GM21723 (cell line): ENCODE data around the gene HVCN1.
"Not testable (repeated sequence)": the region's sequence is repeated elsewhere in the genome, so short reads cannot be mapped to it uniquely, and the experiment has no call there.

Source experiments
- ATAC-seq: cut with Tn5 transposase; IDR thresholded peaks from one replicate; pipeline ENCODE4 v1.9.1; 2021; ENCODE audit warnings: mild to moderate bottlenecking, moderate library complexity; ENCODE audit not compliant: unreplicated experiment

Gene HVCN1, protein sequence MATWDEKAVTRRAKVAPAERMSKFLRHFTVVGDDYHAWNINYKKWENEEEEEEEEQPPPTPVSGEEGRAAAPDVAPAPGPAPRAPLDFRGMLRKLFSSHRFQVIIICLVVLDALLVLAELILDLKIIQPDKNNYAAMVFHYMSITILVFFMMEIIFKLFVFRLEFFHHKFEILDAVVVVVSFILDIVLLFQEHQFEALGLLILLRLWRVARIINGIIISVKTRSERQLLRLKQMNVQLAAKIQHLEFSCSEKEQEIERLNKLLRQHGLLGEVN

DNA sequence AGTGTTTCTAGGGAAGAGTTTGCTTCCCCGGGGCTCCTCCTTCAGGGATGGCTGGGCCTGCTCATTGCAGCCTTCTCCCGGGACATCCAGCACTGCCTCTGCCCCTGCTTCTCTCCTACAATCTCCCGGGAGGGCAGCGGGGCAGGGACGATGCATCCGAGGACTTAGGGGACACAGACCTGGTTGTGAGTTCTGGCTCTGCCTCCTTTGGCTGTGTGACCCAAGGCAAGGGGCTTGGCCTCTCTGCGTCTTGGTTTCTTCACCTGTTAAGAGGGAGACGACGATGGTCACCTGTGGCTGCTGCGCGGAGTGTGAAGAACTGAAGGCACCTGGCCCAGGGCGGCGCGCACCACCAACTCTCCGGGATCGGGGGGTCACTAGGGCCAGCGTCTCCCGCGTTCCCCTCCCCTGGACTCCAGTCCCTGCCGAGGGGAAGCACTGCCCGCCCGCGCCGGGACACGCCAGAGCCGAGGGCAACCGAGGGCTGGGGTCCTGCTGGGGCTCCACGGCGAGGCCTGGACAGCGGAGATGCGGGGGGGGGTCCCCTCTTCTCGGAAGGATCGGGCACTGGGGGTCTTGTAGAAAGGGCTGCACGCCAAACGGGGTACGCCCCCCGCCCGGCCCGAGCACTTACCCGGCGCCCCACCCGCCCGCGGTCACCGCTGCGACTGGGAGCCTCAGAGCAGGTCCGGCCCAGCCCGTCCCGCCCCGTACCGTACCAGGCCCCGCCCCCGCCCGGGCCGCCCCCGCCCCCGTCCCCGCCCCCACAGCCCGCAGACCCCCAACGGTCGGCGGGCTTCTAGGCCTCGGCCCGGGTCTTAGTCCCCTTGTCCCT lies at the start of gene HVCN1:
Gene HVCN1 (minus strand): TSS at position 670 of the 835 bp plus-strand sequence. CDS start 5,870 bp downstream, outside the sequence.
- ATAC-seq, result peak; percentile 28

DNA sequence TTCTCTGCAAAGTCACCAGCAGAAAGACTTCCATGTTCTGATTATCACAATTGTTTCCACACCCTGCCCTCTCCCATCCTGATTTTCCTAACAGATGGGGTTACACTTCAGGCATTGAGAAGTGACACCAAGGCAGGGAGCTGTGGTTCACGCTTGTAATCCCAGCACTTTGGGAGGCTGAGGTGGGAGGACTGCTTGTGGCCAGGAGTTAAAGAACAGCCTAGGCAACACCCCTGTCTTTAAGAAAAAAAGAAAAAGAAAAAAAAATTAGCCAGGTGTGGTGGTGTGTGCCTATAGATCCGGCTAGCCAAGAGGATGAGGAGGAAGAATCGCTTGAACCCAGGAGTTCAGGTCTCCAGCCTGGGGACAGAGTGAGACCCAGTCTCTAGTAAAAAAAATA lies 48.6 kb upstream of the HVCN1 start:
- no peak for ATAC-seq

DNA sequence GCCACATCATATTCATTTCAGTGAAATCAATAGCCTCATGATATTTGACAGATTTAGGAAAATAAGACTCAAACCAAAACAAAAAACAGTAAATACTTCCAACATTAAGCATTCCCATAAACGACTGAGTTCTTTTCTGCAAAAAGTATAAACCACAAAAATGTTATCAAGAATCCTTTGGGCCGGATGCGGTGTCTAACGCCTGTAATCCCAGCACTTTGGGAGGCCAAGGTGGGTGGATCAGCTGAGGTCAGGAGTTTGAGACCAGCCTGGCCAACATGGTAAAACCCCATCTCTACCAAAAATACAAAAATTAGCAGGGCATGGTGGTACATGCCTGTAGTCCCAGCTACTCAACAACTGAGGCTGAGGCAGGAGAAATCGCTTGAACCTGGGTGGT lies 48.1 kb upstream of the HVCN1 start:
- not testable (repeated sequence) for ATAC-seq

DNA sequence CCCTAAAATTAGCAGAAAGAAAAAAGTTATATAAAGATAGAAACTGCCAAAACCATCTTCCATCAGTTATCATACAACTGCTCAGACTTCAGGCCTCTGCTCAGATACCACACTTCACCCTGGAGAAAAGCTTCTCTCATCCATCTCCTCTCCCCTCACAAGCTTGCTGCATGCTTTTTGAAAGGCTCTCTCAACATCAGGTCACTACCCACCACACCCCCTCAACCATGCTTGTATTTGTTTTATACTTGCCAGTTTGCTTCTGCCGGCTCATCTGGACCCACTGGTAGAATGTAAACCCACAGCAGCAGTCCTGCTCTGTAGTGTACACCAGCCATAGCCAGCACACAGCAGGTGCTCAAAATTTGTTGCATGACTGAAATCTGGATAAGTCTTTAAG lies 45.0 kb upstream of the HVCN1 start:
- no peak for ATAC-seq

DNA sequence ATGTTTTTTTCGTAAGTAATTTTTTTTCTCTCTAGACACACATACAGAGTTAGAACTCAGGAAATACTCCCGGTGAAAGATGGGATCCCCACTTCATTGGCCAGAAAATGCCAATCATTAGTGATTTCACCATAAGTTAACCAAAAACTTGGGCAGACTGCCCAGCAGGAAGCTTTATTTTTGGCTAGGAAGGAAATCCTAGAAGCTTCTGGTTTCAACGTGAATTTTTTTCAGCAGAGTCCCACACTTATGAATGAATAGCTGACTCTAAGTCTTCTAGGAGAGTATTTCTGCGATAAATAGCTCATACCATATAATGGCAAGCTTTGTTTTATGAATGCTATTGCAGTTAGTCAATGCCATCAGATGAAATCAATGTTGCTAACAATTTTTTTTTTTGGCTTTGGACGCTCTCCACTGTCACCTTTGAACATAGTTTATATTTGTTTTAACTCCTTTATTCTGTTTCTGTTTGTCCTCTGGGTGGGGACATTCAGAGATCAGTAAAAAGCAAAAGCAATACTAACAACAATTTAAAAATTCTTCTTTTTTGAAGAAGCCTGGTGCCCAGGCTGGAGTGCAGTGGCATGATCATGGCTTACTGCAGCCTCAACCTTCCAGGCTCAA lies 44.3 kb upstream of the HVCN1 start:
- no peak for ATAC-seq

DNA sequence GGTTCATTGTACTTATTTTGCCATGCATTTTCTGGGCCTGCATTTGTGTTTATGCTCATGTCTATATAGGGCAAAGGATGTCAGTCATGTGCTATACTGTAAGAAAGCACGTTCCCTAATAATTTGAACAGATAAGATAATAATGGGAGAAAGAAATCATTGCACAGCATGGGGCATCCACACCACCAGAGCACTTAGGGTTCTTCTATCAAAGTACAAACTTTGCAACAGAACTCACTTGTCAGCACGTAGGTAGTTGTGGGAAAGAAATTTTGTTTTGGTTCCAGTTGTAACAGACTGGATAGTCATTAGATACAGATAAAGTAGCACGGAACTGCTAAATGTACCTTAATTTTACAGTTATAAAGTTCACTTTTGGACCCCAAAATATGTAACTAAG lies 43.7 kb upstream of the HVCN1 start:
- ATAC-seq, result no peak

DNA sequence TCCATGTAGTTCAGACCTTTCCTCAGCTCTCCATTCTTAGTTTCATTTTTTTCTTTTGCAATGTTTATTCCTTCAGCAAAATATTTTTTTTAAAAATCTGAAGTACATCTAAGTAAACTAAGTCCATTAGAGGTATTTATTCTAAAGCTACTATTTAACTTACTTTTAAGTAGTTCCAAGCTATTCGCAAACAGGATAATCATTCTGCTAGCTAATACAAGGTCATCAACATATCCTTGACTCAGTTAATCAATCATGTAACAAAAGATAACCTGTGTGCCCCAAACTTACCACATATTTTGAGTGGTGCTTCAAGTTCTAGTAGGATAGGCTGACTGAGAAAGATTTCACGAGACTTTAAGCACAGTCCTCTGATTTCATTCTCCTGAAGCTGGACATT lies 42.6 kb upstream of the HVCN1 start:
- no peak for ATAC-seq

DNA sequence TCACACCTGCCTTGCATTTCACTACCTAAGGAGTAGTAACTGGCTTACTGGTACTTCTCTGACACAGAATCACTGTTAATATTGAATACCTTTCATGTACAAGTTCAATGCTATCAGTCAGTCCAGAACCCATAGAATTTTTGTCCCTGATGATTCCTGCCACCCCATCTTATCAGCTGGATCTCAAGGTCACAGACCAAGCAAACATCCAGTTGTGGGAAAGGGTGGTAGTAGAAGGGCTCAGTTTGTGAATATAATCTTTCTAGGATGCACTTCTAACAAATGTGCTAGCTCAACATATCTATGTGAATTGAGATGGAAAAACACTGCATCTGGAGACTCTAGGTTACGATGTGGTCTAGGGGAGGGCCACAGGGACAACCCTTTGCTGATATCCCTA lies 39.7 kb upstream of the HVCN1 start:
- ATAC-seq, result no peak

DNA sequence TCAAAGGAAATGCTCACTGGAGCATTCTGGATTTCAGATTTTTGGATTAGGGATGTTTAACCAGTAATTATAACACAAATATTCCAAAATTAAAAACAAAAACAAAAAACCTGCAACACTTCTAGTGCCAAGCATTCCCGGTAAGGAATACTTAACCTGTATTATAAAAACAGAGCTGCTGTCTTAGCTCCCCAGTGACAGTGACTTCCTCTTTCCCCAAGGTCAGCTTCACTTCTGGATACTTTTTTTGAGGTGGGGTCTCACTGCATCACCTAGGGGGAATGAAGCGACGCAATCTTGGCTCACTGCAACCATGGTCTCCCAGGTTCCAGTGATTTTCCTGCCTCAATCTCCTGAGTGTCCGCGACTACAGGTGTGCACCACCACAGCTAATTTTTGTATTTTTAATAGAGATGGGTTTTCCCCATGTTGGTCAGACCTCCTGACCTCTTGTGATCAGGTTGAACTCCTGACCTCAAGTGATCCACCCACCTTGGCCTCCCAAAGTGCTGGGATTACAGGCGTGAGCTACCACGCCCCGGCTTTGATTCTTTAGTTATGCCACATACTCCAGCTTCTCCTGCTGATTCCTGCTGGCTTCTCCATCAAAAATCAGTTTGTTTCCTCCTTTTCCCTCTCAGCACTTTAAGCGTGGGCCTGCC lies 37.9 kb upstream of the HVCN1 start:
- ATAC-seq, result no peak

DNA sequence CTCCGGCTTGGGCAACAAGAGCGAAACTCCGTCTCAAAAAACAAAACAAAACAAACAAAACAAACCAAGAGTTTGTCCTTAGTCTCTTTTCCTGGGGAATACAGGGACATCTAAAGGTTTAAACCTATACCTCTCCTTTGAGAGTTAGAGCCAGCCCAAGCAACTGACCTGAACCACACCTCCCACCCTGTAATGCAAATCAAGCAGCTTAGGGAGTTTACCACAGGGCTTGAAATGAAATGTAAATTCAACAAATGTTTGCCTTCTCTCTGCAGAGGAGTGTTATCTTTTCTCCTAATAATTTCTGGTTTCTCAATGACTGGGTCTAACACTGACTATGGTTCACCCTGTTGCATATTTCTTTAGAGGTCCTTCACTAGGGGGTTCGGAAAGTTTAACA lies 37.1 kb upstream of the HVCN1 start:
- no peak for ATAC-seq

DNA sequence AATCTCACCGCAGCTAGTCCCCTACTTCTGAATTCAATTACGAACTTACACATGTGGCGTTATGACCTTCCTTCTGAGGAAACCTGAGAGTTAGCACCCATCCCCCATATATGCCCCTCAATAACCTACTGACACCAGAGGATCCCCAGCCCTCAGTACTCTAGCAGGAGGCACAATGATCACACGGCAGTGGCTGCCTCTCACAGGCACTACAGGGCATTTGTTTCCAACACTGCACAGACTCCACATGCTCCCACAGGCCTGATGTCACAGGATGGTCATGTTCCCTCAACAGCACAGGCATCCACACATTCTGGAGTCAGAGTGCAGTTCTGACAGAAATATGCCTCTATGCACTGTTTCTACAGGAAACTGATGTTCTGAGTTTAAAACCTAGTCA lies 36.4 kb upstream of the HVCN1 start:
- ATAC-seq, result no peak

DNA sequence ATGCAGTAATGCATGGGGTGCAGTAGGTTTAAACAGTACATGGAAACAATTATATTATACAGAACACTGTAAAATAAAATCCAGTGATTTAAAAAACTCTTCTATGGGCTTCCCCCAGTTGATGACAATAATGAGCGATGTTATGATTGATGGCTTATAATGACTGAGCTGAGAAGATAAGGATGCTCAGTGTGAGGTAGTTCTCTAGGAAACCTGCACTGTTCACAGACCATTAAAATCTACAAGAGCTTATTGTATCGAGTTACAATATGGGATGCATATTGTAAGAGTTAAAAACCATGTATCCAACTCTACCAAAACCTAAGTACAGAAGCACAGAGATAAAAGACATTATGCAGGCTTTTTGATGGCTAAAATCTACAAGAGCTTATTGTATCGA lies 34.0 kb upstream of the HVCN1 start:
- ATAC-seq, result not testable (repeated sequence)

DNA sequence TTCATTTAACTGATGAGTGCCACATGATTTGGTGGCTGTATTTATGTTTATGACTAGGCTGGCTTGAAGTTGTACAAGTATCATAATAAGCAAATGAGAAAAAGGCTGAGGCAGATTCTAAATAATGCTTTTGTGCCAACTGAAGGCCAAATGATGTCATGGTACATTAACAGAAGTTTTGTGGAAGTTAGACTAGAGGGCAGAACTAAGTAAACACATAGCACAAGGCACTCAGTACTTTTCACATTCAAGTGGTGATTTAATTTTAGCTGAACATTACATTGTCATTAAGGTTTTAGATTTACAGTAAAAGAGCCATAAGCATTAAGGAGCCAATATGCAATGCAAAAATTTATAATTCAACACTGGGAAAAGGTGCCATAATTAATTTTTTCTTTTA lies 32.7 kb upstream of the HVCN1 start:
- no peak for ATAC-seq

DNA sequence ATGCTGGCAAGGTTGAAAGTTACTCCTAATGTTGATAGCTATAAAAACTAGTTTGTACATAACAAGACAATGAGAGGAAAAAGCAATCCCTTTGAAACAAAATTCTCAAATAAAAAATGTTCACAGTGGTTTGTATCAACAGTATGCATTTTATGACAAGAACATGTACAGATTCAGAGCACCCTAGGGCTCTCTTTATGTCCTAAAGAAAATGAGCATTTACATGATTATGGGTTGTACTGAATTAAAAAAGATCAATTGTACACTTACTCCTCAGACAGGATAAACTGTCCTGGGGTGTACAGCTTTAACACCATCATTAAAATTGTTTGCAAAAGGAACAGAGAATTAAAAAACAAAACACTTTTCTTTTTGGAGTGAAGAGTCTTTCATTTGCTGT lies 31.6 kb upstream of the HVCN1 start:
- no peak for ATAC-seq

DNA sequence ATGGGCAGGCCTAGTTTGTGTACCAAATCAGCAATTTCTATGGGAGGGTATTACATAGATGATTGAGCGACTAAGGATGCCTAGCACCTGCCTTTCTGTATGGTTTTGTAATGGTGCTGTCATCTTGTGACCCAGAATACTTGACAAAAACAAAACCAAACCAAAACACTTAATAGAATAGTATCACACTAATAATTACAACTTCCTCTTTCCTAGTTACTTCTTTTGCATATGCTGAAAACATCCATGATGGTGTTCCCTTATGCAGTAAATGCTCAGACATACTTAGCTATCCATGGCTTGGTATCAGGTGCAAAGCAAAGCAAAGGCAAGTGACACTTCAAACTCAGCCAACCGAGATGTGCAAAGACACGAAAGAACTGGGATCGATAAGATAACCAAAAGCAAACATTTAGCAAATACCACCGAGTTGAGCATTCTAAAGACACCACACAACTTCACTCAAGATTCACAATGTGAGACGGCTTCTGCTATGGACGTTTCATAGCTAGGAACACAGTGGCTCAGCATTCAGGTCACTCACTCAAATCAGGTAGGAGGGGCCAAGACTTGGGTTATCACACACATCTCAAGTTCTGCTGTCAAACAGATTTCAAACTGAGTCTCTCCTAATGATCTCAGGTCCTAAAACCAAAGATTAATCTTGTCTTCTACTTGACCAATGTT lies 29.4 kb upstream of the HVCN1 start:
- no peak for ATAC-seq

DNA sequence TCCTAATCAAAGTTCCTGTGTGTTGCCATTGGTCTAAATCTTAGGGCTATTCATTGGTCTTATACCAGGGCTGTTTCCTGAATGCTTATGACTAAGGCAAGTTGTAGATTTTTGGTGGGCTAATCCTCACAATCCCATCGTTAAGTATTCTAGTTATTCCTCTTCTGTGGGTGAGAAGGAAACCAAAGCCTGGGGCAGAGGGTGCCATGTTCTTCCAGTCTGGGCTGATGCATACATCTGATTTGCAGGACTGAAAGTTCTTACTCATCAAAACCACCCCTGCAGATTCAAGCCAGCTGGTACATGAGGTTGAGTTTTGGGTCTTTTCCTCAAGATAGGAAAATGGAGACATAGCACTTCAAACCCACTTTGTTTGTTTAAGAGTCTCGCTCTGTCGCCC lies 28.1 kb upstream of the HVCN1 start:
- ATAC-seq, result no peak

DNA sequence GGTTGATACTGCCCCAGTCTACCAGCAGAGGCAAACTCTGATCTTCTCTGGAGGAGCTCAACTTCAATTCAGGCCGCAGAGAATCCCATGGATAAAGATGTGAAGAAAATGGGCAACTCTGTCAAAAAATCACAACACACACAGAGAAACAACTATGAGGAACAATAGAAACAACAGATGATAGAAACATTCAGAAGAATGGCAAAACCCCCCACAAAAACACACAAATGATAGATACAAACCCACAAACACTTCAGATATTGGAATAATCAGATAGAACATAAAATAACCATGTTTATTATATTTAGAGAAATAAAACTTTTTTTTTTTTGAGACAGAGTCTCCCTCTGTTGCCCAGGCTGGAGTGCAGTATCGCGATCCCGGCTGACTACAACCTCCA lies 20.0 kb upstream of the HVCN1 start:
- no peak for ATAC-seq

DNA sequence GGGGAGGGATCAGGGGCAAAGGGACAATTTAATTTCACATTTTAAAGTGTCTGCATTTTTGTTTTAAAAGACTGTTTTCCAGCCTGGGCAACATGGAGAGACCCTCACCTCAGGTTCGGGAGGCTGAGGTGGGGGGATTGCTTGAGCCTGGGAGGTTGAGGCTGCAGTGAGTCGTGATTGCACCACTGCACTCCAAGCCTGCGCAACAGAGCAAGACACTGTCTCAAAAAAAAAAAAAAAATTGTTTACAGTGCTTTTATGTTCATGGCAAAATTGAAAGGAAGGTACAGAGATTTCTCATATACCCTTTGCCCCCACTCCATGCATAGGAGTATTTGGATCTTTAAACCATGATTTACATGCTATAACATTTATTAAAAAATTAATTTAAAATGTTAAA lies 16.4 kb upstream of the HVCN1 start:
- no peak for ATAC-seq

DNA sequence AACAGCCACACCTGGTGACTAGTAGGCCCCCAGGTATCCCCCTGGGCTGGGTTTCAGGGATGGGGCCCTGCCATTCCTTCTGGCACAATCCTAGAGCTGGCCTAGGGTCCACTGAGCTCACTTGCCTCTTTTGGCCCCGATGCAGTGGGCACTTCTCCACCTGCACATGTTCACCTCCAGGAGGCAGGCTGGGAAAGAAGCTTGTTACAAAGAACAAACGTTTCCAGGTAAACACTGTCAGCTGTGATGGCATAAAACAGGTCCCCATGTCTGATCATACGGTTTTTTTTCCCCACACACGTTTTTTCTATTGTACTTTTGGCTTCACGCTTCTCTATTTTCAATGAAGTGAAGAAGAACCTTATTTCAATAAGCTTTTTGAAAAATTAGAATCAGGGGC lies 15.8 kb upstream of the HVCN1 start:
- ATAC-seq, result no peak

DNA sequence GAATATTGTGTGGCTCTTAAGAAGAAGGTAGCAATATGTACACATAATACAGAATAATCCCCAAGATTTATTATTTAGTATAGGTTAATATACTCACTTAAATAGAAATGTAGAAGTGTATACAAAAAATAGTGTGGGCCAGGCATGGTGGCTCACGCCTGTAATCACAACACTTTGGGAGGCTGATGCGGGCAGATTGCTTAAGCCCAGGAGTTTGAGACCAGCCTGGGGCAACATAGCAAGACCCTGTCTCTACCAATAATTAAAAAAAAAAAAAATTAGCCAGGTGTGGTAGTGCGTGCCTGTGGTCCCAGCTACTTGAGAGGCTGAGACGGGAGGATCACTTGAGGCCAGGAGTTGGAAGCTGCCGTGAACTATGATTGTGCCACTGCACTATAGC lies 15.3 kb upstream of the HVCN1 start:
- ATAC-seq, result no peak

DNA sequence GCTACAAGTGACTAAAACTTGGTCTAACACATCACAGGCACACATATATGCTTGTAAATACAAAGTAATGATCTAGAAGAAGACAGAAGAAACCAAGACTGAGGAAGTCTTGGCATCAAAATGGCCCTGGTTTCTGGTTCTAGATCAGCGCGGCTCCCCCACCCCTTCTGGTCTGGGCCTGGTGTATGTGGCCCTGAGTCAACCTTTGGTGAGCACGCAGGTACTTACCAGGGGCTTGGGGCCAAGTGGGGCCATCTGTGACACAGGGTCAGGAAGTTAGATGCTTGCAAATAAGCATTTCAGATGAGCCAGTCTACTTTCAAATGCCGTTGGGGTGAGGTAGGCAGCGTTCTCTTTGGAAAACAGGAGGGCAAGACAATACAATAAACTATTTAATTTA lies 13.2 kb upstream of the HVCN1 start:
- ATAC-seq, result no peak
